Stimulated activated CD8-positive, alpha-beta memory T cell treated with anti-CD3 and anti-CD28 coated beads, Interleukin-15, amount 100 ng/mL, for 48 hours (primary cell): ENCODE results near the gene TCF7L2.

ENCODE experiments used
- DNase-seq, 2 donors: peaks; one replicate each; pipeline ENCODE4 v3.0.0-alpha.2; 2020; ENCODE audit warnings: low read depth in 2 of 2

TCF7L2 gene

GRCh38 chr10:113021268-113022040 lies 71.4 kb downstream of the TCF7L2 start:
- no peak for DNase-seq

GRCh38 chr10:113022265-113022664 lies 72.2 kb downstream of the TCF7L2 start:
- DNase-seq = no peak

- no peak for DNase-seq
Observed at GRCh38 chr10:113023017-113023416, 73.0 kb downstream of the TCF7L2 start.

- no peak for DNase-seq
Observed at GRCh38 chr10:113024930-113025329, 74.9 kb downstream of the TCF7L2 start.

- no peak for DNase-seq
Observed at GRCh38 chr10:113025487-113025886, 75.4 kb downstream of the TCF7L2 start.

- DNase-seq = no peak
Observed at GRCh38 chr10:113026679-113027078, 76.6 kb downstream of the TCF7L2 start.

GRCh38 chr10:113027230-113027573 lies 77.2 kb downstream of the TCF7L2 start:
- no peak for DNase-seq

- no peak for DNase-seq
Observed at GRCh38 chr10:113027574-113028455, 77.8 kb downstream of the TCF7L2 start.

GRCh38 chr10:113028456-113029440 lies 78.7 kb downstream of the TCF7L2 start:
- no peak for DNase-seq

- DNase-seq = no peak
Observed at GRCh38 chr10:113030453-113030852, 80.4 kb downstream of the TCF7L2 start.

- DNase-seq = no peak
Observed at GRCh38 chr10:113031147-113031546, 81.1 kb downstream of the TCF7L2 start.

- DNase-seq = no peak
Observed at GRCh38 chr10:113033991-113034390, 83.9 kb downstream of the TCF7L2 start.

GRCh38 chr10:113035732-113036312 lies 85.8 kb downstream of the TCF7L2 start:
- no peak for DNase-seq

GRCh38 chr10:113036619-113037018 lies 86.6 kb downstream of the TCF7L2 start:
- DNase-seq = no peak

GRCh38 chr10:113037218-113037617 lies 87.2 kb downstream of the TCF7L2 start:
- DNase-seq = no peak

GRCh38 chr10:113038183-113038582 lies 88.1 kb downstream of the TCF7L2 start:
- no peak for DNase-seq

- DNase-seq = no peak
Observed at GRCh38 chr10:113038985-113039384, 88.9 kb downstream of the TCF7L2 start.

GRCh38 chr10:113041324-113041723 lies 91.3 kb downstream of the TCF7L2 start:
- DNase-seq = no peak

- no peak for DNase-seq
Observed at GRCh38 chr10:113041841-113042750, 92.0 kb downstream of the TCF7L2 start.

- no peak for DNase-seq
Observed at GRCh38 chr10:113042868-113043267, 92.8 kb downstream of the TCF7L2 start.
